ENCODE measurements around the gene SCD5. TPM values are rescaled to one million over a fixed set of nuclear protein-coding genes. Genes with fewer than 3 reads are reported as not detected.
A peak's percentile ranks its signal among the peaks of the same experiment; 100 is the strongest.

SCD5 gene
- total RNA-seq (41.2 TPM), polyA plus RNA-seq (ENCODE audit: insufficient read depth, low read depth, low replicate concordance) (55.7 TPM)
- long read RNA-seq, donor 1, transcript SCD5-202 (5 exons, 3,101 nt), result major isoform, 7 of 7 reads
- long read RNA-seq, donor 1, partial matches to known transcripts, result 0 of 7 reads
- long read RNA-seq, donor 1, other reads (novel, unspliced or antisense), result 0 of 7 reads
- long read RNA-seq, donor 2, transcript SCD5-202 (5 exons, 3,101 nt), result major isoform, 8 of 8 reads
- long read RNA-seq, donor 2, partial matches to known transcripts, result 0 of 8 reads
- long read RNA-seq, donor 2, other reads (novel, unspliced or antisense), result 0 of 8 reads
- long read RNA-seq, donor 3, transcript SCD5-202 (5 exons, 3,101 nt), result major isoform, 11 of 11 reads
- long read RNA-seq, donor 3, partial matches to known transcripts, result 0 of 11 reads
- long read RNA-seq, donor 3, other reads (novel, unspliced or antisense), result 0 of 11 reads
- long read RNA-seq, donor 4, transcript SCD5-202 (5 exons, 3,101 nt), result major isoform, 8 of 8 reads
- long read RNA-seq, donor 4, partial matches to known transcripts, result 0 of 8 reads
- long read RNA-seq, donor 4, other reads (novel, unspliced or antisense), result 0 of 8 reads
- long read RNA-seq, donor 5, result 0 reads
- long read RNA-seq, donor 6, partial matches to known transcripts, result 0 of 1 reads
- long read RNA-seq, donor 6, other reads (novel, unspliced or antisense), result 0 of 1 reads
- long read RNA-seq, donor 7, transcript SCD5-202 (5 exons, 3,101 nt), result major isoform, 9 of 16 reads
- long read RNA-seq, donor 7, partial matches to known transcripts, result 0 of 16 reads
- long read RNA-seq, donor 7, other reads (novel, unspliced or antisense), result 7 of 16 reads
- long read RNA-seq, donor 8, transcript SCD5-202 (5 exons, 3,101 nt), result major isoform, 6 of 6 reads
- long read RNA-seq, donor 8, partial matches to known transcripts, result 0 of 6 reads
- long read RNA-seq, donor 8, other reads (novel, unspliced or antisense), result 0 of 6 reads
- long read RNA-seq, donor 9, transcript SCD5-202 (5 exons, 3,101 nt), result major isoform, 7 of 7 reads
- long read RNA-seq, donor 9, partial matches to known transcripts, result 0 of 7 reads
- long read RNA-seq, donor 9, other reads (novel, unspliced or antisense), result 0 of 7 reads
- long read RNA-seq, donor 10, transcript SCD5-202 (5 exons, 3,101 nt), result major isoform, 10 of 73 reads
- long read RNA-seq, donor 10, partial matches to known transcripts, result 63 of 73 reads
- long read RNA-seq, donor 10, other reads (novel, unspliced or antisense), result 0 of 73 reads

DNA sequence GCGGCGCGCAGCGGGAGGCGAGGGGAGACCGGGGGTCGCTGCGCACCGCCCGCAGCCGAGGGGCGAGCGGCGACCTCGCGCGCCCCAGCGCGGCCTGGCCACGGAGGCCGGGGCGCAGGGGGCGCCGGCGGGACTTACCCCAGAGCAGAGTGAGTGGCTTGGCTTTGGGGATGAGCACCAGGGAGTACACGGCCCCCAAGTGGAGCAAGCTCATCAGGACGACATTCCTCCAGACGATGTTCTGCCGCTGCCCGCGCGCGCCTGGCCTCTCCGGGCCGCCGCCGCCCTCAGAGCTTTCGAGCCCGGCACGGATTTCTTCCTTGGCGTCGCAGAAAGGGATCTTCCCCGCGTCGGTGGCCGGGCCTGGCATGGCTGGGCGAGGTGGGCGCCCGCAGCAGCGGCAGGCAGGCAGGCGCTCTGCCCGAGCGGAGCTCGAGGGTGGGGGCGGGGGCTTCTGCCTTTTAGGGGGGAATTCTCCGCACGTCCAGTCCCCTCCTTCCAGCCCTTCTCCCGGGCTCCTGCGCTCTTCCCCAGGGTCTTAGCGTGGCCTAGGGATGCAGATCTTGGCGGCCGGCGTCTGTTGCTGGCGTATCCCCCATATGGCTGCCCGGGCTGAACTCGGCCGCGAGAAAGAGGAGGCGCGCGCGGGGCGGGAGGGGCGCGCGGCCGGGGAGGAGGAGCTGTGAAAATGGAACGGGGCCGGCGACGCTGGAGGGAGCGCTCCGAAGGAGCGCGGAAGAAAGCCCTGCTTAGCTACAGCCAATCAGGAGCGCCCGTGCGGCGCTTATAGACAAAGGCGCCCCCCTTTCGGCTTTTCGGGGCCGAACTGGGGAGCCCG, at the start of gene SCD5:
Gene SCD5, minus strand, starts transcription at position 629 of the 838 bp plus-strand sequence. Its CDS starts 259 bp downstream, at position 370.
- DNase-seq (peak; percentile 77 to 92 (median 82)), FAIRE-seq (no peak)
- intact Hi-C loops (cut with DNase I), result no loop called here
- peaks cover 0 to 8% (median 2%) of the 10 kb centered on the region in 3 donors for H3K4me1 ChIP-seq (ENCODE audit: control insufficient read depth in 2 of 3, insufficient read depth in 2 of 3, low read depth in 1 of 3, low read length in 3 of 3)
- no peaks in the 10 kb centered on the region for H3K27me3 ChIP-seq (ENCODE audit: control insufficient read depth, insufficient read depth, low read length)
- no peaks in the 10 kb centered on the region for H3K9me3 ChIP-seq (ENCODE audit: control insufficient read depth in 2 of 3, insufficient read depth in 1 of 3, low read length in 3 of 3)
- peak within 1 kb of the TSS; percentile 33 to 60 for H3K27ac ChIP-seq (ENCODE audit: low read depth in 2 of 2, low read length in 2 of 2)
- peak within 1 kb of the TSS in 2 of 3 donors; percentile 36 to 60 for H3K9ac ChIP-seq (ENCODE audit: low read length in 3 of 3)
- H3K4me3 ChIP-seq (ENCODE audit: low read length in 3 of 3), result peak within 1 kb of the TSS; percentile 57 to 62 (median 62)
- TF ChIP-seq, protein P1, sequence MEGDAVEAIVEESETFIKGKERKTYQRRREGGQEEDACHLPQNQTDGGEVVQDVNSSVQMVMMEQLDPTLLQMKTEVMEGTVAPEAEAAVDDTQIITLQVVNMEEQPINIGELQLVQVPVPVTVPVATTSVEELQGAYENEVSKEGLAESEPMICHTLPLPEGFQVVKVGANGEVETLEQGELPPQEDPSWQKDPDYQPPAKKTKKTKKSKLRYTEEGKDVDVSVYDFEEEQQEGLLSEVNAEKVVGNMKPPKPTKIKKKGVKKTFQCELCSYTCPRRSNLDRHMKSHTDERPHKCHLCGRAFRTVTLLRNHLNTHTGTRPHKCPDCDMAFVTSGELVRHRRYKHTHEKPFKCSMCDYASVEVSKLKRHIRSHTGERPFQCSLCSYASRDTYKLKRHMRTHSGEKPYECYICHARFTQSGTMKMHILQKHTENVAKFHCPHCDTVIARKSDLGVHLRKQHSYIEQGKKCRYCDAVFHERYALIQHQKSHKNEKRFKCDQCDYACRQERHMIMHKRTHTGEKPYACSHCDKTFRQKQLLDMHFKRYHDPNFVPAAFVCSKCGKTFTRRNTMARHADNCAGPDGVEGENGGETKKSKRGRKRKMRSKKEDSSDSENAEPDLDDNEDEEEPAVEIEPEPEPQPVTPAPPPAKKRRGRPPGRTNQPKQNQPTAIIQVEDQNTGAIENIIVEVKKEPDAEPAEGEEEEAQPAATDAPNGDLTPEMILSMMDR (IDR thresholded peaks at IDR 0.05; ENCODE audit: borderline replicate concordance, extremely low read depth, insufficient read depth), result no peak
- no peaks in the 10 kb centered on the region for H3K36me3 ChIP-seq (ENCODE audit: control insufficient read depth in 2 of 3, insufficient read depth in 3 of 3, low read length in 3 of 3)

DNA sequence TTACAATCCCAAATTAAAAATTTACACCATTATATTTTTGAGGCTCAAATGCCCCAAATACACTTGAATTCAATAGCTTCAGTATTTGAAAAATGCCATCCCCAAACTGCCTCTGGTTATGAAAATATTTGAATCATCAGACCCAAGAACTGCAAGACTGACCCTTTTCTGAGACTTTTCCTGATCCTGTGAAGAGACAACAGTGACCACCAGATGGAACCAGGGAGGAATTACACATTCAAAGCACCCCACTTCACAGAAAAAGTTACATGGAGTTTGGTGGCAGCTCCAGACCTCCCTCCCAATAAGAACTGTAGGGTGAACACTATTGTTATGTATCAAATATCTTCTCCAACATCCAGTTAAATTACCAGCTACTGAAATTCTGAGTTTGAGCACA, 44.0 kb upstream of the SCD5 start:
- no peaks in the 10 kb centered on the region for H3K9me3 ChIP-seq (ENCODE audit: control insufficient read depth in 2 of 3, insufficient read depth in 1 of 3, low read length in 3 of 3)
- H3K9ac ChIP-seq (ENCODE audit: low read length in 3 of 3), result no peak overlapping the region
- H3K27ac ChIP-seq (ENCODE audit: low read depth in 2 of 2, low read length in 2 of 2), result no peak overlapping the region
- TF ChIP-seq, protein P1 (IDR thresholded peaks at IDR 0.05; ENCODE audit: borderline replicate concordance, extremely low read depth, insufficient read depth), result no peak
- intact Hi-C loops (cut with DNase I), result no loop called here
- no peaks in the 10 kb centered on the region for H3K27me3 ChIP-seq (ENCODE audit: control insufficient read depth, insufficient read depth, low read length)
- no peaks in the 10 kb centered on the region for H3K4me1 ChIP-seq (ENCODE audit: control insufficient read depth in 2 of 3, insufficient read depth in 2 of 3, low read depth in 1 of 3, low read length in 3 of 3)
- DNase-seq (peak in 1 of 5 donors; percentile 9), FAIRE-seq (no peak)
- H3K36me3 ChIP-seq (ENCODE audit: control insufficient read depth in 2 of 3, insufficient read depth in 3 of 3, low read length in 3 of 3), result peaks cover 19 to 55% (median 41%) of the 10 kb centered on the region in 3 donors
- H3K4me3 ChIP-seq (ENCODE audit: low read length in 3 of 3), result no peak overlapping the region

DNA sequence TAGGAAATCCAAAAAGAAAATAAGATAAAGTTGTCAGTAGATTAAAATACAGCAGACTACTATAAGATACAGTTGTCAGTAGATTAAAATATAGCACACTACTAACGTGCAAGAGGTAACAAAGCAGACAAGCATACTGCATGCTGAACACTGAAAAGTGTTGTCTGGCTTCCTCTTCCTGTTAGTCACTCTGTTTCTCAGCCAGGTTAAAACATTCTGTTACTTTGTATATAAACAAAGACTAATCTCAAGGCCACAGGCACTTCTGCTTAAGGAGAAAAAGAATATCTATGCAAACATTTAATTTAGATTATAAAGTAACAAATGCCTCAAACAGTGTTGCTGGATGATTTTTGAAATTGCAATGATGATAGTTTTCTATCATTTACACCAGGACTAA, 41.0 kb upstream of the SCD5 start:
- no peak overlapping the region for H3K9ac ChIP-seq (ENCODE audit: low read length in 3 of 3)
- intact Hi-C loops (cut with DNase I), result no loop called here
- no peak for FAIRE-seq
- no peak overlapping the region for H3K27ac ChIP-seq (ENCODE audit: low read depth in 2 of 2, low read length in 2 of 2)
- H3K9me3 ChIP-seq (ENCODE audit: control insufficient read depth in 2 of 3, insufficient read depth in 1 of 3, low read length in 3 of 3), result no peaks in the 10 kb centered on the region
- no peak overlapping the region for H3K4me3 ChIP-seq (ENCODE audit: low read length in 3 of 3)
- no peaks in the 10 kb centered on the region for H3K4me1 ChIP-seq (ENCODE audit: control insufficient read depth in 2 of 3, insufficient read depth in 2 of 3, low read depth in 1 of 3, low read length in 3 of 3)
- no peak for DNase-seq
- TF ChIP-seq, protein P1 (IDR thresholded peaks at IDR 0.05; ENCODE audit: borderline replicate concordance, extremely low read depth, insufficient read depth), result no peak
- peaks cover 16 to 38% (median 34%) of the 10 kb centered on the region in 3 donors for H3K36me3 ChIP-seq (ENCODE audit: control insufficient read depth in 2 of 3, insufficient read depth in 3 of 3, low read length in 3 of 3)
- H3K27me3 ChIP-seq (ENCODE audit: control insufficient read depth, insufficient read depth, low read length), result no peaks in the 10 kb centered on the region
